C4-2B (cell line): Measurements from ENCODE around the gene RTTN.

Source experiments
- H3K27ac ChIP-seq: fragments of 450-650 bp; 2 replicates; pipeline ENCODE4 v1.5.1; 2017
- CTCF ChIP-seq: fragments of 450-650 bp; conservative IDR thresholded peaks from 2 replicates; pipeline ENCODE4 v1.5.1; 2017; ENCODE audit warnings: mild to moderate bottlenecking
- ZFX ChIP-seq: fragments of 450-650 bp; IDR thresholded peaks from 2 replicates; pipeline ENCODE4 v1.6.1; 2017

The RTTN gene

DNA sequence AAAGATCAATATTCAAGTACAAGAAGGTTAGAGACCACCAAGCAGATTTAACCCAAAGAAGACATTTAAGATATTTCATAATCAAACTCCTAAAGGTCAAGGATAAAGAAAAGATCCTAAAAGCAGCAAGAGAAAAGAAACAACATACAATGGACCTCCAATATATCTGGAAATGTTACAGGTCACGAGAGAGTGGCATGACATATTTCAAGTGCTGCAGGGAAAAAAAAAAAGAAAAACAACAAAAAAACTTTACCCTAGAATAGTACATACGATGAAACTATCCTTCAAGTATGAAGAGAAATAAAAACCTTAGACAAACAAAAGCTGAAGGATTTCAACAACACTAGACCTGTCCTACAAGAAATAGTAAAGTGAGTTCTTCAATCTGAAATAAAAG, 166.3 kb downstream of the RTTN start:
- TF ChIP-seq CTCF (no peak), ZFX (no peak)
- no peak overlapping the region for H3K27ac ChIP-seq

GRCh38 chr18:70037431-70038061, 167.9 kb downstream of the RTTN start:
- TF ChIP-seq ZFX (no peak), CTCF (no peak)
- H3K27ac ChIP-seq = no peak overlapping the region

GRCh38 chr18:70036771-70037347, 168.6 kb downstream of the RTTN start:
- no peak overlapping the region for H3K27ac ChIP-seq
- TF ChIP-seq ZFX (no peak), CTCF (no peak)

- no peak overlapping the region for H3K27ac ChIP-seq
- no peak for TF ChIP-seq ZFX
- no peak for TF ChIP-seq CTCF
Measured at GRCh38 chr18:70036168-70036567, 169.3 kb downstream of the RTTN start.

GRCh38 chr18:70031221-70031620, 174.3 kb downstream of the RTTN start:
- no peak overlapping the region for H3K27ac ChIP-seq
- no peak for TF ChIP-seq ZFX
- TF ChIP-seq CTCF = no peak

GRCh38 chr18:70030728-70031127, 174.8 kb downstream of the RTTN start:
- TF ChIP-seq CTCF (no peak), ZFX (no peak)
- H3K27ac ChIP-seq = no peak overlapping the region

DNA sequence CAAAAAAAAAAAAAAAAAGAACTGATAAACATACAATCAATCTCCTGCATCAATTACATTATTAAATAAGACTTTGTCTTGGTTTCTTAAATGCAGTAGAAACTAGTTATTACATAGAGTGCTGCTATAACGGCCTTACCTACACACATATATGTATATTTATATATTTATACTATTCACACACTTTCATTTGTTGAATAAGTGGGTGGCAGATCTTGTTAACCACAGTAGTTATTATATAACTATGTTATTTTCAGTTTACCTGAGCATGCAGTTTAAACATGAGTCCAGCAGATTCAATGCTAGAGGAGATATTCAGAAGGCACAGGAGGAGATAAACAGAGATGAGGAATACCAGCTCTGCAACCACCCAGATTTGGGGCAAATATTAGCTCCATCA, 176.3 kb downstream of the RTTN start:
- TF ChIP-seq CTCF (no peak), ZFX (no peak)

More for the DNA sequence above, 176.3 kb downstream of the RTTN start:
- no peak overlapping the region for H3K27ac ChIP-seq
